Left ventricle myocardium superior (tissue), 1 donor: ENCODE measurements around the gene PPP5C. TPM values are rescaled to one million over a fixed set of nuclear protein-coding genes. Genes with fewer than 3 reads are reported as not detected.
"Not testable (repeated sequence)": the region's sequence is repeated elsewhere in the genome, so short reads cannot be mapped to it uniquely, and the experiment has no call there.

Experiments used
- ATAC-seq: fragments of 200-7000 bp; cut with Tn5 transposase; one replicate; pipeline ENCODE4 v1.9.1; 2020; ENCODE audit warnings: mild to moderate bottlenecking, moderate library complexity
- DNase-seq: peaks from one replicate; pipeline ENCODE4 v3.0.0-alpha.2; 2020
- intact Hi-C: fragments of 100-400 bp; cut with micrococcal nuclease; formaldehyde crosslinking; loops from one replicate; pipeline ENCODE4 v1.11.0; 2022
- long read RNA-seq: library from polyadenylated mRNA; unstranded; transcript quantifications from one replicate; pipeline ENCODE4 v2.0.0, GENCODE V29; 2021
- total RNA-seq: library from RNA; stranded (reverse); fragmentation: NEBNext Ultra II Directional; extraction: Animal tissue kit (Norgen Biotek cat#: 25700); gene quantifications from one replicate; pipeline ENCODE4 v1.2.1, GENCODE V29; 2021
- donor health status: DM: no; HTN: yes; CAD: no; lungs with severe emphysema.

Gene PPP5C, protein sequence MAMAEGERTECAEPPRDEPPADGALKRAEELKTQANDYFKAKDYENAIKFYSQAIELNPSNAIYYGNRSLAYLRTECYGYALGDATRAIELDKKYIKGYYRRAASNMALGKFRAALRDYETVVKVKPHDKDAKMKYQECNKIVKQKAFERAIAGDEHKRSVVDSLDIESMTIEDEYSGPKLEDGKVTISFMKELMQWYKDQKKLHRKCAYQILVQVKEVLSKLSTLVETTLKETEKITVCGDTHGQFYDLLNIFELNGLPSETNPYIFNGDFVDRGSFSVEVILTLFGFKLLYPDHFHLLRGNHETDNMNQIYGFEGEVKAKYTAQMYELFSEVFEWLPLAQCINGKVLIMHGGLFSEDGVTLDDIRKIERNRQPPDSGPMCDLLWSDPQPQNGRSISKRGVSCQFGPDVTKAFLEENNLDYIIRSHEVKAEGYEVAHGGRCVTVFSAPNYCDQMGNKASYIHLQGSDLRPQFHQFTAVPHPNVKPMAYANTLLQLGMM
- 72.5 TPM for total RNA-seq
- long read RNA-seq, transcript PPP5C-201 (13 exons, 2,109 nt): major isoform, 135 of 171 reads
- long read RNA-seq, partial matches to known transcripts: 5 of 171 reads
- long read RNA-seq, other reads (novel, unspliced or antisense): 26 of 171 reads

DNA sequence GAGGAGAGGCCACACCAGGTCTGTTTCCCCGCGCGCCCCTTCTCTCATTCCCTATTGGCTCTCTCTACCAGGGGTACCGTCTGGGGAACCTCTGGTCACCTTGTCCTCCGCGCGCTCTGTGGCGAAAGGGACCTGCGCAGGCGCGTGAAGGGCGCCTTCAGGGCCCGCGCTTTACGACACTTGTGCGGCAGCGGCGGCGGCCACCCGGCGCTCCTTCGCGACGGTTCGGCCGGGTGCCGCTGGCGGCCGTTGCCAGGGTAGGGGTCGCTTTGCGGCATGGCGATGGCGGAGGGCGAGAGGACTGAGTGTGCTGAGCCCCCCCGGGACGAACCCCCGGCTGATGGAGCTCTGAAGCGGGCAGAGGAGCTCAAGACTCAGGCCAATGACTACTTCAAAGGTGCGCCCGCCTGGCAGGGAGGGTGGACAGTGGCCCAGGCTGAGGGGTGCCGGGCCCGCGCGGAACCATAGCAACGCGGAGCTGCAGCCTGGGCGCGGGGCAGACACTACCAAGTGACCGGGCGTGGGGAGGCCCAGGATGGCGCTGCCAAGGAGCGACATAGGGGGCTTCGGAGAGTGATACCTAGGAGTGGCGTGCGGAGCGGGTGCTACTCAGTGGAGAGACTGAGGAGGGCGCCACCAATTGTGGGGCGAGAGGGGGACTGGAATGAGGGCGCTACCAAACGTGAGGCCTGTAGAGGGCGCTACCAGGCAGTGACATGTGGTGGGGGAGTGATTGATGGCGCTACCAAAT lies at the start of gene PPP5C:
PPP5C (plus strand) TSS at position 267 of the 751 bp plus-strand sequence; CDS start at position 277, 10 bp downstream.
- intact Hi-C loops: no loop called here
- ATAC-seq (peak; percentile 83), DNase-seq (peak; percentile 96)

DNA sequence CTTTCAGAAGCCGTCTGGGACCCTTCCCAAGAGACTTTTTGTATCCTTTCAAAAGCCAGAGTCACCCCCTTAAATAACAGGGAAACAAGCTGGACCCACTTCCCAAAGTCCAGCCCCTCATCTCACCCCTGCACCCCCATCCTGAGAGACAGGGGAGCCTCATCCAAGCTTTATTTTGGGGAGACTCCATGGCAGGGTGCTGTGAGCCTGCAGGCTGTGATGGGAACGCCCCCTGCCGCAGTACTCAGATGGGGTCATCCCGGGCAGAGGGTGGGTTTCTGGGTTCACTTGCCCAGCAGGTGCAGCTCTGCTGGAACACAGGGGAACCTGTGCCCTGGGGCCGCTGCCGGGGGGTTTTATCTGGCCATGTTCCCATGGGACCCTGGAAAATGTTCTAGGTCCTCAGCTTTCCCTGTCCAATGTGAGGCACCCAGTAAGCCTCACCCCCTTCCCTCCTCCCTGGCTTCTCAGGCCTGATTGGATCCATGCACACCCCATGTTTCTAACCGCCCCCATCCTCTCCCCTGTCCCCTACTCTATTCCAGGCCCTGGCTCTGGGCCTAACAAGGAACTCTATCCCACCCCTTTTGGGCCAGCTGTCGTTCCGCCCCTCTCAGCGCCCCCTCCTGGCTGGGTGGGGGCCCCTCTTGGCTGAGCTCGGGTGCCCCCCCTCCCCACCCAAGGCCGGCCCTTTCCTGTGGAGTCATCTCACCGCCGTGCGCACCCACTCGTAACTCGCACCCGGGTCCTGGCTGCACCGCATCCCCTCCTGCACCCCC lies 49.0 kb upstream of the PPP5C start:
- peak; percentile 61 for ATAC-seq
- DNase-seq: peak; percentile 92
- intact Hi-C loops: no loop called here

DNA sequence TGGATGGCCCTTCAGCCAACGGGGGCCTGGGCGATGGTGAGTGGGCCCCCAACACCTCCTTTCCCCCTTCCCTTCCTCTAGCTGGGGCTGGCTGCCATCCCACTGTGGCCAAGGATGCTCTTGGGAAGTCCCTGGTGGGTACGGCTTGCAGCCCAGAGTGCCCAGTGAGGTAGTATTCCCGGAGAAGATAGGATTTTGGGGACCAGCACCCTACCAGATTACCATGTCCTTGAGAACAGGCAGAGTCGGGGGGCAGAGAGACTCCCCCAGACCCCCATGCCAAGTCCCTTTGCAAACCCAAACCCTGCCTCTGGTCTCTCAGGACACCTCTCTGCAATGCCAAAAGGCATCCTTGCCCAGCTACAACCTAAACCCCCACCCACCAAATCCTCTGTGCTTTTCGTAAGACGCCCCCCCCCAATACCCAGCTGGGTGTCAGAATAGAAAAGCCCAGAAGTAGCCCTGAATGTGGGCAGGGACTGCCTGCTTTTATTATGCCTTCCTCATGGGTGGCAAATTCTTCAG lies 48.3 kb upstream of the PPP5C start:
- no peak for DNase-seq
- intact Hi-C loops: no loop called here
- ATAC-seq: no peak

DNA sequence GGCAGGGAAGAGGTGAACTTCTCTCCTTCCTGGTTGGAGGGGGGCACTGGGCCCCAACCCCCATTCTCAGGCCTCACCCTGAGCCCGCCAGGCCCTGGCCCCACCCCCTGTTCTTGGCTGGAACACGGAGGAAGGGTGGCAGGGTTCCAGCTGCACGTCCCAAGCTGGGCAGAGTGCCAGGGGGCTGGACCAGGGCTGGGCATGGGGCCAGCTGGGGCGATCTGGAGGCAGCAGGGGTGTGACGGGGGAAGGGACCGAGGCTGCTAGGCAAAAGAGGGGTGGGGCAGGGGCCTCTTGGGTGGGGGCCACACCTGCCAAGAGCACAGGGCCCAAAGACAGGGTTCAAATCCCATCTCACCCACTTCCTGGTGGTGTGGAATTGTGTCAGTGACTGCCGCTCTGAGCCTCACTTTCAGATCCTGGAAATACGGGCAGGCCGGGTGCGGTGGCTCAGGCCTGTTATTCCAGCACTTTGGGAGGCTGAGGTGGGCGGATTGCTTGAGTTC lies 47.8 kb upstream of the PPP5C start:
- ATAC-seq (peak; percentile 69), DNase-seq (peak; percentile 98)
- intact Hi-C loops: no loop called here

DNA sequence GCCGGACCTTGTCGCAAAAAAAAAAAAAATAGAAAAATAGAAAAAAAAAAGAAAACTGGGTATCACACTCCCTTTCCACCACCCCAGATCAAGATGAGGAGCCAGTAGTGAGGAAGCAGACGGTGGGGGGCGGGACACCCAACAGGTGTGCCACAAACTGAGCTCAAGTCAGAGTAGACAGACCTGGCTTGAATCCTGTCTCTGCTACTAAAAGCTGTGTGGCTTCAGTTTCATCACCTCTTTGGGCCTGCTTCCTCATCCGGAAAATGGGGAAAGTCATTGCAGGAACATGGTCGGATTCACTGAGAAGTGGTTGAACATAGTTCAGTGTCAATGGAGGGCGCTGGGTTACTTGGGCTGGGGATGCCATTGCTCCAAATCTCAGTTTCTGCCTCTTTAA lies 47.2 kb upstream of the PPP5C start:
- no peak for ATAC-seq
- intact Hi-C loops: no loop called here
- DNase-seq: peak; percentile 52

DNA sequence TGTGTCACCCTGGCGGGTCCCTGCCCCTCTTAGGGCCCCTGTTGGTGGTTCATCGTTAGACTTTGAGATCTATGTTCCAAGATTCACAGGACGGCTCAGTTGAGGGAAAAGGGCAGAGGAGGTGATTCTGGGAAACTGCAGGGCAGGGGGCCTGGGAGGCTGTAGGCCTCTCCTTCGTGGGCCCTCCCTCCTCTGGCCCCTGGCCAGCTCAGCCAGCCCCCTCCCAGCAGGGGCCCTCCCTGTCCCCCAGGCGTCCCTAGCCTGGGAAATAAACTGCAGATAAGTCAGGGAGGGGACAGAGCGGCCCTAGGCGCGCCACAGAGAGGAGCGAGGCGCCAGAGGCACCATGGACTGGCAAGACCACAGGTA lies 43.6 kb upstream of the PPP5C start:
- intact Hi-C loops: no loop called here
- DNase-seq (peak; percentile 51), ATAC-seq (no peak)

DNA sequence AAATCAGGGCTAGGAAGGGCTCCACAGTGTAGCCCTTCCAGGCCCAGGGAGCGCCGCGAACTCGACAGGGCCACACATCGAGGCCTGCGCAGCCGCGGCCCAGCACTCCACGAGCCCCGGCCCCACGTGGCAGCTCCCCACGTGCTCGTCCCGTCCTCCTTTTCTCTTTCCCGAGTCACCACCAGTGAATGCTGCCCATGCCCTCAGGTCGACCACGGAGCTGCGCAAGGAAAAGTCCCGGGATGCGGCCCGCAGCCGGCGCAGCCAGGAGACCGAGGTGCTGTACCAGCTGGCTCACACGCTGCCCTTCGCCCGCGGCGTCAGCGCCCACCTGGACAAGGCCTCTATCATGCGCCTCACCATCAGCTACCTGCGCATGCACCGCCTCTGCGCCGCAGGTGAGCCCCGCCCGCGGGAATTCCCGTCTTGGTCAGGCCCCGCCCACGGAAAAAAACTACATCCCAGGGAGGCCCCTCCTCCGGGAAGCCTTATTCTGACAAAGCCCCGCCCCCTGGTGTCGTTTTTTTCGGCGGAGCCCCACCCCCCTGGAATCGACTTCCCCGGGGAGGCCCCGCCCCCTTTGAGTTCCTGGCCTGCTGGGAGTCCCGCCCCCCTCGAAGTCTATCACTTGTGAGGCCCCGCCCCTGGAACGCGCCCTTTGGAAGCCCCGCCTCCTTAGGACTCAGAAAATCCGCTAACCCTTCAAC lies 43.0 kb upstream of the PPP5C start:
- intact Hi-C loops: no loop called here
- peak; percentile 75 for DNase-seq
- no peak for ATAC-seq

DNA sequence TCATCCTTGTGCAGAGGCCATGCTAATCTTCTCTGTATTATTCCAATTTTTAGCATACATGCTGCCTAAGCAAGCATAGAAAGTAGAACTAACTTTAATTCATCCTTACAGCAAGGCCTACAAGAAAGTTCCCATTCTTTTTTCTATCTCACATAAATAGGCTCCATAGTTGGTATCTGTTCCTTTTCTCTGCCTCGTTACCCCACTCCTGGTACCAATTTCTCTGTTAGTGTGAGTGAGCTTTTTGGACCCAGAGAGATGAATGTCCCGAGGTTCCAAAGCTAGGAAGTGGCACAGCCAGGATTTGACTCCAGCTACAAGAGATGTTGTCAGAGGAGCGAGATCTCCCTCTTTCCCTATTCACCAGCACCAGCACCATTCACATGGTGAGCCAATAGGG lies 40.4 kb upstream of the PPP5C start:
- no peak for DNase-seq
- no peak for ATAC-seq
- intact Hi-C loops: no loop called here

DNA sequence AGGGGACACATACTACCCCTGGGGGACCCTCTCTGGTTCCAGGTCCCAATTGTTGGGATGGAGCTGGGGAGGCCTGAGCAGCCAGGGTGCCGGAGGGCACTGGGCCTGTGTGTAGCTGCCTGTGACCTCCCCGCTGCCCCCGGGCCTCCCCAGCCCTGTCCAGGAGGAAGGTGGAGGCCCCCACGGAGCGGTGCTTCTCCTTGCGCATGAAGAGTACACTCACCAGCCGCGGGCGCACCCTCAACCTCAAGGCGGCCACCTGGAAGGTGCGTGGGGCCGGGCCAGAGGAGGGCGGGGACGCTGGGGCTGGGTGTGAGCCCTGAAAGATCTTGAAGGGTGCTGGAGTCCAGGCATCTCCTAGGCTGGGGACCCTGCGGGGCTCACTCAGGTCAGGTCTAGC lies 38.4 kb upstream of the PPP5C start:
- intact Hi-C loops: no loop called here
- DNase-seq (no peak), ATAC-seq (no peak)

DNA sequence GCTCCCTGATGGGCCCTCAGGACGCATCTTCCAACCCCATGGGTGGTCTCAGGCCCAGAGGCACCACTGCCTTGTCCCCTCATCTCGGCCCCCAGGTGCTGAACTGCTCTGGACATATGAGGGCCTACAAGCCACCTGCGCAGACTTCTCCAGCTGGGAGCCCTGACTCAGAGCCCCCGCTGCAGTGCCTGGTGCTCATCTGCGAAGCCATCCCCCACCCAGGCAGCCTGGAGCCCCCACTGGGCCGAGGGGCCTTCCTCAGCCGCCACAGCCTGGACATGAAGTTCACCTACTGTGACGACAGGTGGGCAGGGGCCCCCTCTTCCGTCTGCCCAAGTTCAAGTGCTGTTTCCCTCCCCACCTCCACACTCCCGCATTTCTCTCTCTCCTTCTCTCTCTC lies 37.8 kb upstream of the PPP5C start:
- intact Hi-C loops: no loop called here
- DNase-seq: no peak
- no peak for ATAC-seq

DNA sequence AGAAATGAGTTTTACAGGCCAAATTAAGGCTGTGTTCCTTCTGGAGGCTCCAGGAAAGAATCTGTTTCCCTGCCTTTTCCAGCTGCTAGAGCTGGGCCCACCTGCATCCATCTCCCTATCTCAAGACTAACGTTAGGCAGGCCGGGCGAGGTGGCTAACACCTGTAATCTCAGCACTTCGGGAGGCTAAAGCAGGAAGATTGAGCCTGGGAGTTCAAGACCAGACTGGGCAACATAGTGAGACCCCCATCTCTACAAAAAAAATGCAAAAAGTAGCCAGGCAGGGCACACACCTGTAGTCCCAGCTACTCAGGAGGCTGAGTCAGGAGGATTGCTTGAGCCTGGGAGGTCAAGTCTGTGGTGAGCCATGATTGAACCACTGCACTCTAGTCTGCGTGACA lies 35.4 kb upstream of the PPP5C start:
- DNase-seq: no peak
- intact Hi-C loops: no loop called here
- no peak for ATAC-seq

DNA sequence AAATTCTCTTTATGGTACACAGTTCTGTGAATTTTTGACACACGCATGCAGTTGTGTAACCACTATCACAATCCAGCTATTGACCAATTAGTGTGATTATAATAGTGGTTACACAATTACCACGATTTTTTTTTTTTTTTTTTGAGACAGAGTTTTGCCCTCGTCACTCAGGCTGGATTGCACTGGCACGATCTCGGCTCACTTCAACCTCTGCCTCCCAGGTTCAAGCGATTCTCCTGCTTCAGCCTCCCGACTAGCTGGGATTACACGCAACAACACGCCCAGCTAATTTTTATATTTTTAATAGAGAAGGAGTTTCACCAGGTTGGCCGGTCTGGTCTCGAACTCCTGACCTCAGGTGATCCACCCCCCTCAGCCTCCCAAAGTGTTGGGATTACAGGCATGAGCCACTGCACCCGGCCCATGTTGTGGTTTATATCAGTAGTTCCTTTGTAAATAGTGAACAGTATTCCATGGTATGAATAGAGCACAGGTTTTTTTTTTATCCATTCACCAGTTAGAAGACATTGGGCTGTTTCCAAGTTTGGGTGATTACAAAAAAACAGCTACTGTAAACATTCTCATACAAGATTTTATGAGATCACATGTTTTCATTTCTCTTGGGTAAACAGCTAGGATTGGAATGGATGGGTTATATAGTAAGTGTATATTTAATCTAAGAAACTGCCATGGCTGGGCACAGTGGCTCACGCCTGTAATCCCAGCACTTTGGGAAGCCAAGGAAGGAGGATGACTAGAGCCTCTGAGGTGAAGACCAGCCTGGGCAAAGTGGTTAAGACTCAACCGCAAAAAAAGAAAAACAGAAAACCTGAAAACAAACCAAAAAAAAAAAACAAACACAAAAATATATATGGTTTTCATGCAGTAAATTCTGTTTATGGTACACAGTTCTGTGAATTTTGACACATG lies 33.1 kb upstream of the PPP5C start:
- intact Hi-C loops, DNase-seq, ATAC-seq: not testable (repeated sequence)

DNA sequence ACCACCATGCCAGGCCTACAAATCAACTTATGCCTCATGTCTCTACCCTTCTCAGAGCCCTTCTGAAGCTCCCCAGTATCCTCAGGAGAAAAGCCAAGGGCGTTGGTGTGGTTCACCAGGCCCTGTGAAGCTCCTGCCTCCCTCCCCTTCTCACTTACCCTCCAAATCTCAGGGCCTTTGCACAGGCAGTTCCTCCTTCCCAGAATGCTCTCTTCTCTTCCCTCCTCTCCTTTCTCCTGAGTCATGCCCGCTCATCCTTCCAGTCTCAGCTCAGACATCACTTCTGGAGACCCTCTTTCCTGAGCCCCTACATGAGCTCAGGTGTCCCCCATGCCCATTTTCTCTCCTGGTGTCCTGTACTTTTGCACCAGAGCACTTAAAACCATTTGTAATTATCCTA lies 29.5 kb upstream of the PPP5C start:
- DNase-seq: no peak
- intact Hi-C loops: no loop called here
- no peak for ATAC-seq

DNA sequence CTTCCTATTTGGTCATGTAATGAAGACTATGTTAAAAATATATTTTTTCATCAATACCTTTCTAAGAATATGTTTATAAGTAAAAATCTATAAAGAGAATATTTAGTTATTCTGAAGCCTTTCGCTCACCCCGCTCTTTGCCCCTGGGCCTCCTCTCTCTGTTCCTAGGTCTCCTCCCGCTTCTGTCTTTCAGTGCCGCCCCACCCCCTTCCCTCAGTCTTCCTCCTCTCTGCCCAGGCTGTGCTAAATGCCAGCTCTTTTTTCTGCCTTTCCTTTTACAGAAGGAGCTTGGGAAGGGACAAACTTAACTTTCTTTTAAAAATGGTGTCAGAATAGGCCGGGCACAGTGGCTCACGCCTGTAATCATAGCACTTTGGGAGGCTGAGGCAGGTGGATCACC lies 27.3 kb upstream of the PPP5C start:
- DNase-seq (no peak), ATAC-seq (no peak)
- intact Hi-C loops: no loop called here

DNA sequence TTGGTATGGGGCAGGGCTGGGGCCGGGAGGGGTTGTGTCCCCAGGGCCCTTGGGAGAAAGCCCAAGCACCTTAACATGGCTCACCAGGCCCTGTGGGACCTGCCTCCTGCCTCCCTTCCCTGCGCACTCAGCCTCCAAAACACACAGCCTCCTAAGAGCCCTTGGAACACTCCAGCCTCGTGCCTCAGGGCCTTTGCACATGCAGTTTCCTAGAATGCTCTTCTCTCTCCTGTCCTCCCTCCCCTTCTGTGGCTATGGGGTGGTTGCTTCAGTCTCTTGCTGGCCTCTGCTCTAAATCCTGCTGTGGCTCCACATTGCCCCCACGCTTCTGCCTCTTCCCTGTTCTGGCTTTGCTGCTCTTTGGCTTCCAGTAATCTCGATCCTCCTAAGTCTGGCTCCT lies 26.3 kb upstream of the PPP5C start:
- intact Hi-C loops: no loop called here

DNA sequence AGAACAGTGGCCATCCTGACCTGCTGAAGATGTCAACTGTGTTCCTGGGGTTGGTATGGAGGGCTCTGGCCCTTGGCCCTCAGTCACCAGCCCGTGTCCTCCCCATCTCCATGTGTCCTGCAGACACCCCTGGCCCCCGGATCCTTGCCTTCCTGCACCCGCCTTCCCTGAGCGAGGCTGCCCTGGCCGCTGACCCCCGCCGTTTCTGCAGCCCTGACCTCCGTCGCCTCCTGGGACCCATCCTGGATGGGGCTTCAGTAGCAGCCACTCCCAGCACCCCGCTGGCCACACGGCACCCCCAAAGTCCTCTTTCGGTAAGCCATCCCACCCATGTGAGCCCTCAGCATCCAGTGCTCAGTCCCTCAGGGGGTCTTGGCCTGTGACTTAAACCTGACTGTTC lies 25.2 kb upstream of the PPP5C start:
- DNase-seq (no peak), ATAC-seq (peak; percentile 5)
- intact Hi-C loops: no loop called here

More for the DNA sequence above, 26.3 kb upstream of the PPP5C start:
- no peak for DNase-seq
- no peak for ATAC-seq

DNA sequence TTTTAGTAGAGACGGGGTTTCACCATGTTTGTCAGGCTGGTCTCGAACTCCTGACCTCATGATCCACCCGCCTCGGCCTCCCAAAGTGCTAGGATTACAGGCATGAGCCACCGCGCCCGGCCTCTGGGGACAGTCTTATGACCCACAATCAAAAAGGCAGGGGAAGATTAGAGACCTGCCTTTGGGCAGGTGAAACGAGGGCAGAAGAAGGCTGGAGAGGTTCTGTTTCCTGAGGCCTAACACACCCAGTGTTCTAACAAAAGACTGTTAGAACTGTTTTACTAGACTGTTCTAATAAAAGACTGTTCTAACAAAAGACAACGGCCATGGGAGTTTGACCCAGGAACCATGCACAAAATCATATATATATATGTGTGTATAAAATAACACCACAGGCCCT lies 23.7 kb upstream of the PPP5C start:
- intact Hi-C loops, ATAC-seq, DNase-seq: not testable (repeated sequence)
